ENCODE results near the gene CD93.

Gene CD93

DNA sequence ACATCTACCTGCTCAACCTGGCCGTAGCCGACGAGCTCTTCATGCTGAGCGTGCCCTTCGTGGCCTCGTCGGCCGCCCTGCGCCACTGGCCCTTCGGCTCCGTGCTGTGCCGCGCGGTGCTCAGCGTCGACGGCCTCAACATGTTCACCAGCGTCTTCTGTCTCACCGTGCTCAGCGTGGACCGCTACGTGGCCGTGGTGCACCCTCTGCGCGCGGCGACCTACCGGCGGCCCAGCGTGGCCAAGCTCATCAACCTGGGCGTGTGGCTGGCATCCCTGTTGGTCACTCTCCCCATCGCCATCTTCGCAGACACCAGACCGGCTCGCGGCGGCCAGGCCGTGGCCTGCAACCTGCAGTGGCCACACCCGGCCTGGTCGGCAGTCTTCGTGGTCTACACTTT is 50.4 kb downstream of the CD93 start:
- DNase-seq (ENCODE audit: low read depth, low spot score), result no peak

DNA sequence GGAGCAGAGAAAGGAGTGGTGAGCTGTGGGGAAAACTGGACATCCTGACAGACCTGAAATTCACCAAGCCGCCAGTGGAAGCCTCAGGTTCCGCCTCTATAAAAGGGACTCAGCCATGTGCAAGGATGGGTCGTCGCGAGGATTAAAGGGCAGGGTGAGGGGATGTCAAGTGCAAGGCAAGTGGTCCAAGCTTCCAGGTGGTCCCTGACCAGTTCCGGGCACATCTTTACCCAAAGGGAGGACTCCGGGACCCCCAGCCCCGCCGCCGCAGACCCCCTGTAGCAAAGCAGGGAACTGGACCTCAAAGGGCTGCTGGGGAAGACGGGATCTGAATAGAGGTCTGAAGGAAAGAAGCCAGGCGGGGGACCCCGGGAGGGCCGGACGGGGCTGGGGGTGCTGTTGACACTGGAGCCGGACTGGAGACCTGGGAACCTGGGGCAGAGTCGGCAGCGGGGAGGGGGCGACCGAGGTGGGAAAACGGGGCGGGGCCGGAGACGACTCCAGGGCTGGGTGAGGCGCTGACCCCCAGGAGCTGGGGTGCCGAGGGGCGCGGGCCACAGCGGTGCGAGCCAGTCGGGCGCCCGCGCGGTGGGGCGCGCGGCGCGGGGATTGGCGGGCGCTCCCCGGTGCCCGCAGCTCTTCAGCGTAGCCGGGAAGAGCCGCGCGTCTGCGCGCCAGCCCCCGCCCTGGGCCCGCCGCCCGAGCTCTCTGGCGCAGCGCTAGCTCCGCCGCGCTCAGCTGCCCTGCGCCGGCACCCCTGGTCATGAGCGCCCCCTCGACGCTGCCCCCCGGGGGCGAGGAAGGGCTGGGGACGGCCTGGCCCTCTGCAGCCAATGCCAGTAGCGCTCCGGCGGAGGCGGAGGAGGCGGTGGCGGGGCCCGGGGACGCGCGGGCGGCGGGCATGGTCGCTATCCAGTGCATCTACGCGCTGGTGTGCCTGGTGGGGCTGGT is 51.1 kb downstream of the CD93 start, which contains the start of gene SSTR4:
Gene SSTR4, plus strand, starts transcription at position 592 of the 951 bp plus-strand sequence. Its CDS starts 172 bp downstream, at position 764.
- no peak for DNase-seq (ENCODE audit: low read depth, low spot score)

DNA sequence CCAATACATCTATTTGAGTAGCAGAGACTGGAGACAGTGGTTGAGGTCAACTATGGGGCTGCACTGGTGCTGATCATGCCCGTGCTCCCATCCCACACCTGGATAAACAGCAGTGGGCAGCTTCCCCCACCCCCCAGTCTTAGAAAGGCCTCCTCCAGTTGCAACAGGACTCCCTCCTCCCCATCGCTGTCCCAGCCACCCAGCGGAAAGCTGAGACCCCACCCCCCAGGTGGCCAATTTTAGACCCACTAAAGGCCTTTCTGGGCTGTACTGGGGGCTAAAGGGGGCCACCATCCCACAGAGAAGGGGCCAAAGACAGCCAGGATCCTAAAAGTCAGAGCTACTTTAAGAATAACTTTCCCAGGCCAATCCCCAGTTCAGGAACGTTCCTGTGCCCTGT is 52.2 kb downstream of the CD93 start:
- no peak for DNase-seq (ENCODE audit: low read depth, low spot score)

DNA sequence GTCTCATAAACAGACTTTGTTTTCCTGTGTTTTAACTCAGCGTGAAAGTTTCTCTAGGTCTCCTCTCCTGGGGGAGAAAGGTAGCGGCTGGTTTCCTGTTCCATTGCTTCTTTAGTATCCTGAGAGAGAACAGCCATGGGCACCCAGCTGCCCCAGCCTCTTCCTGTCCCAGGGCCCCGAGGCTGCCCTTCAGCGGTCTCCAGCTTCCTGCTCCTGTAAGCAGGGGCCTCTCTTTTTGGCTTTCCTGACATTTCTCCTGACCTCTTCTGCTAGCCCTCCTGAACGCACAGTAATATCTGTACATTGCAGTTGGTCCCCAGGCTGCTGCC is 53.4 kb downstream of the CD93 start:
- DNase-seq (ENCODE audit: low read depth, low spot score), result no peak

DNA sequence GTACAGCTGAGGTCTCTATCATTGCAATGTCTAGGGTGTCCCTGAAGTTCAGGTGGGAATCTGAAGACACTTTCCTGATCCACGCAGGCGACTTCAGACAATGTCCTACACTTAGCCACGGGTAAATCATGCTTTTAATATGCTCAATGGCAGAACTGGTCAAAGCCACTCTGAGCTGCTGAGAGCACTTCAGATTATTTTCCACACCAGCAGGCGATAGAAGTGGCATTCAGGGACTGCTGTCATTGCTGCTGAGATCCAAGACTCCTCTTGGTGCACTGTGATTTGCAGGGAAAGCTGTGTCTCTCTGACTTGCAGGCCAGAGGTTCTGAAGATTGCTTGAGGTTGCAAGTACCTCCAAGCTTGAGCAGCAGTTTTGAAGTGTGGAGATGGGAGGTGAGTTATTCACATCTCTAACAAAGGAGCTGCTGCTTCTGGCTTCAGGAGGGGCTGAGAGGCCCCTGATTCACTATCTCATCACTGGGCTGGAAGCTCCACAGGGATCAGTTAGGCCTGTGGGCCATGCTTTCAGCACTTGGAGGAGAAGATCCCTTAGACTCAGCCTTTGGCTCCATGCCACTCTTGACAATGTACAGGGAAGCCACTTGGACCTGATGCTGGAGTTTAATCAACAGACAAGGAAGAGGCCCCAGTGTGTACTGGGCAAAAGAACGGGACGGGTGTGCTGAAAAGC is 53.9 kb downstream of the CD93 start:
- DNase-seq (ENCODE audit: low read depth, low spot score), result no peak

DNA sequence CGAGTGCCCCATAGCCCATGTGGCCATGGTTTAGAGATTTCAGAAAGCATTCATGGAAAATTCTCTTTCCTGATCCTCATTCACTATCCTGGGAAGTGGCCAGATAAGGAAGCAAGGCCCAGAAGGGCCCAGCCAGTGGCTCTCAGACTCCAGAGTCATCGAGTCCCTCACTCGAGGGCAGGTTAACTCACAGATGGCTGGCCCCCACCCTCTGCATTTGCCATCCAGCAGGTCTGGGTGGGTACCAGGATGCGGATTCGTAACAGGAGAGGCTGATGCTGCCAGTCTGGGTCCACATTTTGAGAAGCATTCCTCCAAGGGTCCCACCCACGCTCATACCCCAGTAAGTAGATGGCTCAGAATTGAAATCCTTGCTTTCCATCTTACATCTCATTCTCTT is 54.8 kb downstream of the CD93 start:
- no peak for DNase-seq (ENCODE audit: low read depth, low spot score)
